Measurements from ENCODE around the gene SPATA24. TPM values are rescaled to one million over a fixed set of nuclear protein-coding genes. Genes with fewer than 3 reads are reported as not detected.

Gene SPATA24
- total RNA-seq, 1 donor = 3.6 TPM

DNA sequence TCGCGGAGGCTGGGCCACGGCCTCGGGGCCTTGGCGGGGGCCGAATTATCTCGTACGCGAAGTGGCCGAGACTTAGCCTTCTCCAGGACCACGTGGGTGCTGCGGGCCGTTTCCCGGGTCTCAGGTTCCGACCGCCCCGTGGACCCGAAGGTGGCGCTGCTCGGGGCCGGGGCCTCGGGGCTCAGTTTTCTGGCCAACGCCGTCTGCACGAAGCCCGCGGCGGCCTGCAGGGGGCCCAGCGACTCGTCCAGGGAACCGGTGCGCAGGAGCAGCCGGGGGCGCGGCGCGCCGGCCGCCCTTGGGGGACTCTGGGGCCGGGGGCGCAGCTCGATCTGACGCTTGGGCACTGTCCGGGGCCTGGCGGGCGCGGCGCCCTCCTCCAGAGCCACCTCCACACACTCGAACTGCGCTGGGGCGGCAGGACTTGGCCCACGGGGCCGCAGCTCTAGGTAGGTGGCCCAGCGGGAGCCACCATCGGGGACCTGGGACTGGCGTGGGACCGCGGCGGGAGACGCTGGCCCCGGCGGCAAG is 9.7 kb downstream of the SPATA24 start:
- no peaks in the 10 kb centered on the region for H3K4me1 ChIP-seq (ENCODE audit: insufficient read depth, low read length)
- peak overlapping the region; percentile 57 for H3K4me3 ChIP-seq (ENCODE audit: insufficient read depth, low read length)
- DNase-seq (ENCODE audit: insufficient read length, low spot score, missing footprints) = peak; percentile 91
- peak overlapping the region; percentile 71 for H3K4me2 ChIP-seq (ENCODE audit: insufficient read depth, low read length)
- no peaks in the 10 kb centered on the region for H3K79me2 ChIP-seq (ENCODE audit: insufficient read depth, low read length)
- TF ChIP-seq, protein P1, sequence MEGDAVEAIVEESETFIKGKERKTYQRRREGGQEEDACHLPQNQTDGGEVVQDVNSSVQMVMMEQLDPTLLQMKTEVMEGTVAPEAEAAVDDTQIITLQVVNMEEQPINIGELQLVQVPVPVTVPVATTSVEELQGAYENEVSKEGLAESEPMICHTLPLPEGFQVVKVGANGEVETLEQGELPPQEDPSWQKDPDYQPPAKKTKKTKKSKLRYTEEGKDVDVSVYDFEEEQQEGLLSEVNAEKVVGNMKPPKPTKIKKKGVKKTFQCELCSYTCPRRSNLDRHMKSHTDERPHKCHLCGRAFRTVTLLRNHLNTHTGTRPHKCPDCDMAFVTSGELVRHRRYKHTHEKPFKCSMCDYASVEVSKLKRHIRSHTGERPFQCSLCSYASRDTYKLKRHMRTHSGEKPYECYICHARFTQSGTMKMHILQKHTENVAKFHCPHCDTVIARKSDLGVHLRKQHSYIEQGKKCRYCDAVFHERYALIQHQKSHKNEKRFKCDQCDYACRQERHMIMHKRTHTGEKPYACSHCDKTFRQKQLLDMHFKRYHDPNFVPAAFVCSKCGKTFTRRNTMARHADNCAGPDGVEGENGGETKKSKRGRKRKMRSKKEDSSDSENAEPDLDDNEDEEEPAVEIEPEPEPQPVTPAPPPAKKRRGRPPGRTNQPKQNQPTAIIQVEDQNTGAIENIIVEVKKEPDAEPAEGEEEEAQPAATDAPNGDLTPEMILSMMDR (IDR thresholded peaks at IDR 0.05; ENCODE audit: extremely low read depth, low read depth, low read length) = peak; percentile 22
- H3K9me3 ChIP-seq (ENCODE audit: low read depth, low read length) = no peaks in the 10 kb centered on the region
- no peak overlapping the region for H3K27ac ChIP-seq (ENCODE audit: low read depth, low read length)
- H4K20me1 ChIP-seq (ENCODE audit: insufficient read depth, low read length) = peaks cover 4% of the 10 kb centered on the region
- H2AFZ ChIP-seq (ENCODE audit: low read length) = peak overlapping the region; percentile 20
- H3K27me3 ChIP-seq (ENCODE audit: insufficient read depth, low read length) = peaks cover 18% of the 10 kb centered on the region
- no peaks in the 10 kb centered on the region for H3K36me3 ChIP-seq (ENCODE audit: insufficient read depth, low read length)

DNA sequence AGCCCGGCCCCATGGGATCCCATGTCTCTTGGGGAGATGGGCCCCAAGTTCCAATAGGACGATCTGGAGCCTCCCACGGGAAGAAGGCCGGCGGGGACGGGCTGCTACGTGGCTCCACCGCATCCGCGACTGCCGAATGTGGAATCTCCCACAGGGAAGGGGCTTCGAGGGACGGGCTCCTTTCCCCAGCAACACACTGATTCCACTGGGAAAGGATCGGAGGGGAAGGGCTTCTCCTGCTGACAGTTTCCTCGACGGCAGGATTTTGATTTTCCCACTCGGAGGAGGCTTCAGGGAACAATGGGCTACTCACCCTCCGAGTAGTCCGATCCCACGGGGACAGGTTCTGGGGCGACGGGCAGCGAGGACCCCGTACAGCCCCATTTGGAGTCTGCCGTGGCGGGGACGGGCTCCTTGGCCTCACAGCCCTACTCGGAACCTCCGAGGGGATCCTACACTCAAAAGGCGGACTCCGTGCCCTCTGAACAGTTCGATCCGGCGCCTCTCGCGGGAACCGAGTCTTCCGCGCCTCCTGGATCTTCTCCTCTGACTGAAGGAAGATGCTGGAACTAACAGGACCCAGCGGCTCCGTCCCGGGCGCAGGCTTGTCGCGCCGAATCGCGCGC is 10.3 kb downstream of the SPATA24 start:
- no peak overlapping the region for H3K27ac ChIP-seq (ENCODE audit: low read depth, low read length)
- H3K79me2 ChIP-seq (ENCODE audit: insufficient read depth, low read length) = no peaks in the 10 kb centered on the region
- H3K36me3 ChIP-seq (ENCODE audit: insufficient read depth, low read length) = no peaks in the 10 kb centered on the region
- peaks cover 4% of the 10 kb centered on the region for H4K20me1 ChIP-seq (ENCODE audit: insufficient read depth, low read length)
- H3K4me3 ChIP-seq (ENCODE audit: insufficient read depth, low read length) = peak overlapping the region; percentile 57
- peak; percentile 88 for DNase-seq (ENCODE audit: insufficient read length, low spot score, missing footprints)
- H3K27me3 ChIP-seq (ENCODE audit: insufficient read depth, low read length) = peaks cover 18% of the 10 kb centered on the region
- H3K4me2 ChIP-seq (ENCODE audit: insufficient read depth, low read length) = peak overlapping the region; percentile 71
- no peaks in the 10 kb centered on the region for H3K9me3 ChIP-seq (ENCODE audit: low read depth, low read length)
- TF ChIP-seq, protein P1 (IDR thresholded peaks at IDR 0.05; ENCODE audit: extremely low read depth, low read depth, low read length) = no peak
- H2AFZ ChIP-seq (ENCODE audit: low read length) = peak overlapping the region; percentile 56
- H3K4me1 ChIP-seq (ENCODE audit: insufficient read depth, low read length) = no peaks in the 10 kb centered on the region

DNA sequence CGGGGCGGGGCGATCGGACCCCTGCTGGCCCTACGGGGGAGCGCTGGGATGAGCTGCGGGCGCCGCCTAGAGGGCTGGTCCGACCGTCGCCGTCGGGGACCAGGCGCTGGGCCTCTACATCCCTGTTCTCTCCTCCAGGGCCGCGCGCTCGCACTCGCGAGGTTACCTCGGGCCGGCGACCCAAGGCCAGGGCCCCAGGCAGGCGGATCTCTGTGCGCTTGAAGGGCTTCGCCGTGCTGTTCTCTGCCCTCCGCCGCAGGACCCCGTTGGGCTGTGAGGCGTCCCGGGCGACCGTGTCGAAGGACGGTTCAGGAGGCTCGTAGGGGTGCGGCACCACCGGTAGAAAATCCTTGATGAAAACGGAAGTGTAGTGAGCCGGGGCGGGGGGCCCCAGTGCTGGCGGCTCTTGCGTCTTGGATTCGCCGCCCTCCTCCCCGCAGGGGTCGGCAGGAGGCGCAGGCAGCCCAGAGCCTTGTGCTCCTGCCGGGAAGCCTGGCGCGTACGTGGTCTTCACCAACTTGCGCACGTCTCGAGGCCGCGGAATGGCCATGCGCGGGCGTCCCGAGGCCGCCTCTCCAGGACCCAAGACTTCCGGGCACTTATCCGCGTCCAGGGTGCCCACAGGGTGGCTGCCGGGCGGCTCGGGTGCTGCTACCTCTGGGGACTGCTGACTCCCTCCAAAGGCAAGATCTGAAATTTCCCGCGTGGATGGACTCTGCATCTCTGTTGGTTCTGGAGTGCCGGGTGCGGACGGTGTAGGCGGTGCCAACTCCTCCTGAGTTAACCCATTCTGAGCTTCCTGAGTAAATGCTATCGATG is 11.0 kb downstream of the SPATA24 start:
- Histone ChIP-seq H3K27ac (ENCODE audit: low read depth, low read length) (no peak overlapping the region), H3K4me3 (ENCODE audit: insufficient read depth, low read length) (peak overlapping the region; percentile 57), H3K4me1 (ENCODE audit: insufficient read depth, low read length) (no peaks in the 10 kb centered on the region), H2AFZ (ENCODE audit: low read length) (peak overlapping the region; percentile 56), H3K79me2 (ENCODE audit: insufficient read depth, low read length) (no peaks in the 10 kb centered on the region), H4K20me1 (ENCODE audit: insufficient read depth, low read length) (peaks cover 4% of the 10 kb centered on the region), H3K36me3 (ENCODE audit: insufficient read depth, low read length) (no peaks in the 10 kb centered on the region), H3K27me3 (ENCODE audit: insufficient read depth, low read length) (peaks cover 18% of the 10 kb centered on the region), H3K9me3 (ENCODE audit: low read depth, low read length) (no peaks in the 10 kb centered on the region), H3K4me2 (ENCODE audit: insufficient read depth, low read length) (peak overlapping the region; percentile 71)
- DNase-seq (ENCODE audit: insufficient read length, low spot score, missing footprints) = peak; percentile 98
- TF ChIP-seq, protein P1 (IDR thresholded peaks at IDR 0.05; ENCODE audit: extremely low read depth, low read depth, low read length) = peak; percentile 45

GRCh38 chr5:139392324-139392677 is 11.6 kb downstream of the SPATA24 start:
- Histone ChIP-seq H3K4me3 (ENCODE audit: insufficient read depth, low read length) (peak overlapping the region; percentile 57), H3K36me3 (ENCODE audit: insufficient read depth, low read length) (no peaks in the 10 kb centered on the region), H2AFZ (ENCODE audit: low read length) (no peak overlapping the region), H3K79me2 (ENCODE audit: insufficient read depth, low read length) (no peaks in the 10 kb centered on the region), H3K9me3 (ENCODE audit: low read depth, low read length) (no peaks in the 10 kb centered on the region), H3K27ac (ENCODE audit: low read depth, low read length) (no peak overlapping the region), H3K4me2 (ENCODE audit: insufficient read depth, low read length) (peak overlapping the region; percentile 71), H4K20me1 (ENCODE audit: insufficient read depth, low read length) (peaks cover 4% of the 10 kb centered on the region), H3K4me1 (ENCODE audit: insufficient read depth, low read length) (no peaks in the 10 kb centered on the region), H3K27me3 (ENCODE audit: insufficient read depth, low read length) (peaks cover 18% of the 10 kb centered on the region)
- DNase-seq (ENCODE audit: insufficient read length, low spot score, missing footprints) = no peak
- TF ChIP-seq, protein P1 (IDR thresholded peaks at IDR 0.05; ENCODE audit: extremely low read depth, low read depth, low read length) = no peak
